HEK293T (cell line): Measurements from ENCODE around the gene HOMER2.

Experiments used
- CTCF ChIA-PET: fragments of 350-600 bp; formaldehyde crosslinking; extraction: SDS; loops from one replicate; lab custom pipeline; 2021; ENCODE audit warnings: antibody characterized with exemption, inconsistent platforms; lab: Yijun Ruan, JAX
- POLR2A ChIA-PET: fragments of 350-600 bp; formaldehyde crosslinking; extraction: SDS; loops from one replicate; lab custom pipeline; 2020; ENCODE audit warnings: antibody characterized with exemption, inconsistent platforms; lab: Yijun Ruan, JAX
- DNase-seq: peaks from one replicate; pipeline ENCODE4 v3.0.0; 2012; ENCODE audit warnings: mixed read lengths; ENCODE audit errors: extremely low spot score
- ARNT ChIP-seq: fragments of 450-650 bp; IDR thresholded peaks from 2 replicates; pipeline ENCODE4 v1.6.1; 2017; ENCODE audit warnings: mild to moderate bottlenecking
- BHLHE40 ChIP-seq: fragments of 450-650 bp; IDR thresholded peaks from 2 replicates; pipeline ENCODE4 v1.6.1; 2016; ENCODE audit warnings: mild to moderate bottlenecking, moderate library complexity, borderline replicate concordance
- CTBP1 ChIP-seq: fragments of 450-650 bp; IDR thresholded peaks from 2 replicates; pipeline ENCODE4 v1.6.1; 2016; ENCODE audit warnings: borderline replicate concordance
- ELF4 ChIP-seq: fragments of 450-650 bp; IDR thresholded peaks from 2 replicates; pipeline ENCODE4 v1.6.1; 2017; ENCODE audit warnings: antibody characterized with exemption
- FOXA1 ChIP-seq: fragments of 450-650 bp; IDR thresholded peaks from 2 replicates; pipeline ENCODE4 v1.6.1; 2016; ENCODE audit warnings: mild to moderate bottlenecking
- FOXK2 ChIP-seq: fragments of 450-650 bp; IDR thresholded peaks from 2 replicates; pipeline ENCODE4 v1.6.1; 2016; ENCODE audit warnings: mild to moderate bottlenecking
- FOXM1 ChIP-seq: fragments of 450-650 bp; IDR thresholded peaks from 2 replicates; pipeline ENCODE4 v1.6.1; 2017; ENCODE audit warnings: mild to moderate bottlenecking, borderline replicate concordance
- HDGF ChIP-seq: fragments of 450-650 bp; IDR thresholded peaks from 2 replicates; pipeline ENCODE4 v1.6.1; 2017; ENCODE audit warnings: antibody characterized with exemption, borderline replicate concordance
- L3MBTL2 ChIP-seq: fragments of 450-650 bp; conservative IDR thresholded peaks from 2 replicates; pipeline ENCODE4 v1.6.1; 2016; ENCODE audit warnings: mild to moderate bottlenecking
- LEF1 ChIP-seq: fragments of 450-650 bp; IDR thresholded peaks from 2 replicates; pipeline ENCODE4 v1.6.1; 2017; ENCODE audit warnings: mild to moderate bottlenecking, borderline replicate concordance
- NFRKB ChIP-seq: fragments of 450-650 bp; IDR thresholded peaks from 2 replicates; pipeline ENCODE4 v1.6.1; 2016; ENCODE audit warnings: mild to moderate bottlenecking, moderate library complexity
- PKNOX1 ChIP-seq: fragments of 450-650 bp; IDR thresholded peaks from 2 replicates; pipeline ENCODE4 v1.6.1; 2016
- SP1 ChIP-seq: fragments of 450-650 bp; IDR thresholded peaks from 2 replicates; pipeline ENCODE4 v1.6.1; 2017
- SUZ12 ChIP-seq: fragments of 450-650 bp; IDR thresholded peaks from 2 replicates; pipeline ENCODE4 v1.6.1; 2016; ENCODE audit warnings: mild to moderate bottlenecking
- TARDBP ChIP-seq: fragments of 450-650 bp; IDR thresholded peaks from 2 replicates; pipeline ENCODE4 v1.6.1; 2016
- ZNF384 ChIP-seq: fragments of 450-650 bp; IDR thresholded peaks from 2 replicates; pipeline ENCODE4 v1.6.1; 2016

HOMER2 gene

GRCh38 chr15:82970696-82971095 lies 18.2 kb upstream of the HOMER2 start:
- DNase-seq = no peak
- no peak for TF ChIP-seq SUZ12
- no peak for TF ChIP-seq L3MBTL2
- TF ChIP-seq TARDBP = no peak
- no peak for TF ChIP-seq ARNT
- no peak for TF ChIP-seq ZNF384
- no peak for TF ChIP-seq ELF4
- TF ChIP-seq CTBP1 = no peak
- TF ChIP-seq BHLHE40 = no peak
- no peak for TF ChIP-seq NFRKB
- TF ChIP-seq FOXK2 = no peak
- TF ChIP-seq FOXA1 = no peak
- TF ChIP-seq FOXM1 = no peak
- no peak for TF ChIP-seq SP1
- no peak for TF ChIP-seq HDGF
- TF ChIP-seq PKNOX1 = no peak
- TF ChIP-seq LEF1 = no peak
- ChIA-PET POLR2A (interaction anchor here (0.8 to 2.4 kb wide), 2 partner anchors 13 to 15 kb away, joined by 3 to 13 read pairs; partner anchors contain the start of gene RAMAC), CTCF (interaction anchor here (0.7 kb wide), 1 partner anchor 9 kb away, joined by 9 read pairs; no protein-coding TSS in a partner anchor)

GRCh38 chr15:82970078-82970686 lies 17.7 kb upstream of the HOMER2 start:
- TF ChIP-seq BHLHE40 (no peak), SP1 (no peak), LEF1 (no peak), ARNT (no peak), ZNF384 (no peak), NFRKB (no peak), CTBP1 (no peak), FOXM1 (no peak), HDGF (no peak), ELF4 (no peak), FOXA1 (no peak), FOXK2 (no peak)
- no peak for DNase-seq
- POLR2A ChIA-PET = interaction anchor here (2.4 kb wide), 1 partner anchor 16 kb away, joined by 13 read pairs; the partner anchor contains the start of gene RAMAC
- CTCF ChIA-PET = no interaction called here

GRCh38 chr15:82969353-82969752 lies 16.8 kb upstream of the HOMER2 start:
- ChIA-PET POLR2A (interaction anchor here (0.7 to 1.0 kb wide), 2 partner anchors 17 to 430 kb away, joined by 3 to 4 read pairs; partner anchors contain the start of gene RAMAC), CTCF (interaction anchor here (0.7 to 1.1 kb wide), 2 partner anchors 26 to 71 kb away, joined by 3 read pairs; no protein-coding TSS in a partner anchor)
- no peak for TF ChIP-seq FOXA1
- no peak for TF ChIP-seq FOXM1
- no peak for TF ChIP-seq TARDBP
- no peak for TF ChIP-seq SUZ12
- TF ChIP-seq BHLHE40 = no peak
- TF ChIP-seq HDGF = no peak
- DNase-seq = no peak

GRCh38 chr15:82968066-82968465 lies 15.5 kb upstream of the HOMER2 start:
- TF ChIP-seq TARDBP (no peak), NFRKB (no peak), PKNOX1 (no peak), FOXM1 (no peak), SP1 (no peak), LEF1 (no peak), HDGF (no peak)
- DNase-seq = no peak
- CTCF ChIA-PET = no interaction called here
- POLR2A ChIA-PET = no interaction called here

- ChIA-PET POLR2A (no interaction called here), CTCF (no interaction called here)
- no peak for DNase-seq
- TF ChIP-seq ZNF384 (no peak), FOXM1 (no peak), ARNT (no peak), PKNOX1 (no peak), FOXK2 (no peak), SP1 (no peak), L3MBTL2 (no peak), CTBP1 (no peak)
These were observed 14.2 kb upstream of the HOMER2 start for GRCh38 chr15:82966671-82967071.

- DNase-seq = no peak
- TF ChIP-seq SP1 (no peak), NFRKB (no peak), SUZ12 (no peak), PKNOX1 (no peak), ARNT (no peak), L3MBTL2 (no peak), FOXM1 (no peak), TARDBP (no peak), CTBP1 (no peak), ELF4 (no peak), FOXK2 (no peak), ZNF384 (no peak), HDGF (no peak), FOXA1 (no peak), BHLHE40 (no peak)
- POLR2A ChIA-PET = no interaction called here
- CTCF ChIA-PET = no interaction called here
These were observed 12.4 kb upstream of the HOMER2 start for GRCh38 chr15:82964890-82965289.
